K562 (cell line): Measurements from ENCODE around the gene BACH1.

ENCODE experiments used
- ATF3 ChIP-seq, 2 experiments: fragments of 450-650 bp in 1 of 2; sonication (generic) in 1 of 2; formaldehyde crosslinking in 1 of 2; IDR thresholded peaks in 1 of 2; conservative IDR thresholded peaks in 1 of 2; 2 replicates each; pipeline versions ENCODE4 v1.6.1 to v1.8.1; 2016 to 2023; ENCODE audit warnings: mild to moderate bottlenecking in 2 of 2, moderate library complexity in 2 of 2, inconsistent platforms in 1 of 2, missing genetic modification reagents in 1 of 2
- EP300 ChIP-seq: IDR thresholded peaks from 2 replicates; pipeline ENCODE4 v1.6.1; 2012; ENCODE audit warnings: low read length, improper control_type of control experiment
- EZH2 ChIP-seq: IDR thresholded peaks from 2 replicates; pipeline ENCODE4 v1.6.1; 2012; ENCODE audit warnings: low read depth, mild to moderate bottlenecking, inconsistent platforms, low read length, borderline replicate concordance
- GATA2 ChIP-seq: sonication (generic); formaldehyde crosslinking; IDR thresholded peaks from 2 replicates; pipeline ENCODE4 v1.4.0; 2020; ENCODE audit warnings: mild to moderate bottlenecking, missing genetic modification reagents
- GTF2F1 ChIP-seq: IDR thresholded peaks from 2 replicates; pipeline ENCODE4 v1.6.1; 2011; ENCODE audit warnings: low read depth, low read length, improper control_type of control experiment
- KLF6 ChIP-seq: fragments of 250-450 bp; sonication (Bioruptor Pico); IDR thresholded peaks from 2 replicates; pipeline ENCODE4 v1.4.0; 2020; ENCODE audit warnings: mild to moderate bottlenecking, moderate library complexity, borderline replicate concordance
- MYC ChIP-seq, 2 experiments: fragments of 250-450 bp in 1 of 2; sonication (Bioruptor Pico) in 1 of 2; IDR thresholded peaks; 2 replicates each; pipeline versions ENCODE4 v1.5.1 to v1.6.1; 2012 to 2021; ENCODE audit warnings: low read depth in 2 of 2, borderline replicate concordance in 1 of 2, improper control_type of control experiment in 1 of 2, low read length in 1 of 2, mild to moderate bottlenecking in 1 of 2, moderate library complexity in 1 of 2
- POLR2AphosphoS5 ChIP-seq: IDR thresholded peaks from 2 replicates; pipeline ENCODE4 v1.6.1; 2011; ENCODE audit warnings: mild to moderate bottlenecking, low read depth, low read length, moderate library complexity; ENCODE audit not compliant: control insufficient read depth, insufficient read depth
- ZNF274 ChIP-seq: IDR thresholded peaks from 2 replicates; pipeline ENCODE4 v1.6.1; 2011; ENCODE audit warnings: low read depth, mild to moderate bottlenecking, low read length, moderate library complexity, borderline replicate concordance
- TF ChIP-seq, protein P1 (sequence below), 3 experiments: IDR thresholded peaks in 2 of 3; conservative IDR thresholded peaks in 1 of 3; 2 replicates each; pipeline ENCODE4 v1.5.1; 2011 to 2012; ENCODE audit warnings: low read length in 3 of 3, mild to moderate bottlenecking in 3 of 3, control low read depth in 2 of 3, improper control_type of control experiment in 1 of 3, inconsistent platforms in 1 of 3, low read depth in 1 of 3, mixed read lengths in 1 of 3, moderate library complexity in 1 of 3; ENCODE audit not compliant: insufficient read depth in 2 of 3

- TF ChIP-seq EP300 (no peak), GATA2 (no peak), POLR2AphosphoS5 (no peak), EZH2 (no peak), KLF6 (no peak), ATF3 (IDR thresholded peaks at IDR 0.05) (no peak), ATF3 (CRISPR knock-in tag; conservative IDR thresholded peaks at IDR 0.05) (no peak), MYC (IDR thresholded peaks at IDR 0.05; ENCODE audit: low read depth, low read length) (no peak), MYC (CRISPR knock-in tag; IDR thresholded peaks at IDR 0.05; ENCODE audit: borderline replicate concordance, low read depth) (no peak), GTF2F1 (no peak), ZNF274 (no peak)
- TF ChIP-seq, protein P1, sequence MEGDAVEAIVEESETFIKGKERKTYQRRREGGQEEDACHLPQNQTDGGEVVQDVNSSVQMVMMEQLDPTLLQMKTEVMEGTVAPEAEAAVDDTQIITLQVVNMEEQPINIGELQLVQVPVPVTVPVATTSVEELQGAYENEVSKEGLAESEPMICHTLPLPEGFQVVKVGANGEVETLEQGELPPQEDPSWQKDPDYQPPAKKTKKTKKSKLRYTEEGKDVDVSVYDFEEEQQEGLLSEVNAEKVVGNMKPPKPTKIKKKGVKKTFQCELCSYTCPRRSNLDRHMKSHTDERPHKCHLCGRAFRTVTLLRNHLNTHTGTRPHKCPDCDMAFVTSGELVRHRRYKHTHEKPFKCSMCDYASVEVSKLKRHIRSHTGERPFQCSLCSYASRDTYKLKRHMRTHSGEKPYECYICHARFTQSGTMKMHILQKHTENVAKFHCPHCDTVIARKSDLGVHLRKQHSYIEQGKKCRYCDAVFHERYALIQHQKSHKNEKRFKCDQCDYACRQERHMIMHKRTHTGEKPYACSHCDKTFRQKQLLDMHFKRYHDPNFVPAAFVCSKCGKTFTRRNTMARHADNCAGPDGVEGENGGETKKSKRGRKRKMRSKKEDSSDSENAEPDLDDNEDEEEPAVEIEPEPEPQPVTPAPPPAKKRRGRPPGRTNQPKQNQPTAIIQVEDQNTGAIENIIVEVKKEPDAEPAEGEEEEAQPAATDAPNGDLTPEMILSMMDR (IDR thresholded peaks at IDR 0.05 in 2 of 3, conservative IDR thresholded peaks at IDR 0.05 in 1 of 3; ENCODE audit: insufficient read depth in 2 of 3, low read depth in 1 of 3, low read length in 3 of 3): no peak
These were observed 4.6 kb downstream of the BACH1 start for GRCh38 chr21:29303288-29303687.
